K562 (cell line): ENCODE measurements around the gene ROR2. TPM values are rescaled to one million over a fixed set of nuclear protein-coding genes. Genes with fewer than 3 reads are reported as not detected.

Source experiments
- ATAC-seq: fragments of 200-7000 bp; cut with Tn5 transposase; 3 replicates; pipeline ENCODE4 v1.9.1; 2020; ENCODE audit warnings: moderate library complexity
- BruUV-seq: library from RNA; stranded (reverse); fragments of 400-500 nt; replicated peaks from 2 replicates; lab custom pipeline; 2021; lab: Mats Ljungman, UMichigan
- CTCF ChIA-PET: fragments of 300-600 bp; formaldehyde crosslinking; extraction: SDS; loops from one replicate; lab custom pipeline; 2021; ENCODE audit warnings: low intra/inter-chr PET ratio; lab: Yijun Ruan, JAX
- POLR2A ChIA-PET: fragments of 300-600, 350-650 bp; sonication (Branson Sonifier 250); formaldehyde crosslinking; extraction: SDS; loops from one replicate; lab custom pipeline; 2021; ENCODE audit warnings: antibody characterized with exemption, inconsistent platforms; lab: Yijun Ruan, JAX
- DNase-seq, 4 experiments: peaks; one replicate each; pipeline versions ENCODE4 v3.0.0 to v3.0.0-alpha.2; 2011 to 2018; ENCODE audit warnings: low spot score in 3 of 4, mixed read lengths in 3 of 4; ENCODE audit errors: extremely low read depth in 1 of 4
- FAIRE-seq: peaks from 2 replicates; lab custom pipeline; 2011; peaks lifted over from hg19 to GRCh38; lab: Jason Lieb, UNC
- H2AFZ ChIP-seq: 2 replicates; pipeline ENCODE4 v1.6.0; 2011; ENCODE audit warnings: low read depth, low read length, control low read depth, inconsistent platforms
- H3K27ac ChIP-seq: fragments of 200-600 bp; 3 replicates; pipeline ENCODE4 v1.8.0; 2011; ENCODE audit warnings: low read depth, mild to moderate bottlenecking, control low read depth, inconsistent platforms, low read length, moderate library complexity, mixed read lengths; ENCODE audit errors: extremely low read depth
- H3K27me3 ChIP-seq, 2 experiments: fragments of 300-600 bp in 1 of 2; 2 replicates in 1 of 2; 3 replicates in 1 of 2; pipeline versions ENCODE4 v1.6.0 to v1.8.0; 2011; ENCODE audit warnings: inconsistent platforms in 2 of 2, low read length in 2 of 2, mild to moderate bottlenecking in 1 of 2, mixed read lengths in 1 of 2, moderate library complexity in 1 of 2; ENCODE audit not compliant: control insufficient read depth in 2 of 2, insufficient read depth in 2 of 2
- H3K36me3 ChIP-seq: fragments of 300-600 bp; 3 replicates; pipeline ENCODE4 v1.8.0; 2011; ENCODE audit warnings: mild to moderate bottlenecking, low read length, inconsistent platforms; ENCODE audit not compliant: control insufficient read depth, insufficient read depth
- H3K4me1 ChIP-seq, 2 experiments: fragments of 200-600 bp in 1 of 2; replicated peaks in 1 of 2; 2 replicates in 1 of 2; 3 replicates in 1 of 2; pipeline versions ENCODE4 v1.5.1 to v1.8.0; 2011; ENCODE audit warnings: inconsistent platforms in 2 of 2, low read length in 2 of 2, mild to moderate bottlenecking in 1 of 2, mixed read lengths in 1 of 2, moderate library complexity in 1 of 2; ENCODE audit not compliant: control insufficient read depth in 2 of 2, insufficient read depth in 2 of 2
- H3K4me2 ChIP-seq: 2 replicates; pipeline ENCODE4 v1.6.1; 2011; ENCODE audit warnings: low read length, control low read depth, inconsistent platforms, mixed read lengths; ENCODE audit not compliant: insufficient read depth
- H3K4me3 ChIP-seq: fragments of 200-600 bp; sonication (generic), shearing (Covaris generic); 2 replicates; pipeline ENCODE4 v1.5.1; 2016; ENCODE audit warnings: control low read depth, inconsistent platforms
- H3K79me2 ChIP-seq: fragments of 200-600 bp; 3 replicates; pipeline ENCODE4 v1.8.0; 2011; ENCODE audit warnings: low read length, inconsistent platforms; ENCODE audit not compliant: control insufficient read depth, insufficient read depth
- H3K9ac ChIP-seq, 2 experiments: 2 replicates each; pipeline versions ENCODE4 v1.6.0 to v1.6.1; 2011; ENCODE audit warnings: low read depth in 2 of 2, low read length in 2 of 2, control low read depth in 1 of 2, inconsistent platforms in 1 of 2, mild to moderate bottlenecking in 1 of 2, mixed read lengths in 1 of 2; ENCODE audit not compliant: insufficient read depth in 1 of 2
- H3K9me1 ChIP-seq: one replicate; pipeline ENCODE4 v1.6.0; 2011; ENCODE audit warnings: inconsistent platforms, mild to moderate bottlenecking, low read length, moderate library complexity; ENCODE audit not compliant: control insufficient read depth, insufficient read depth
- H3K9me3 ChIP-seq: replicated peaks from 2 replicates; pipeline ENCODE4 v1.5.1; 2011; ENCODE audit warnings: low read depth, low read length, inconsistent platforms; ENCODE audit not compliant: control insufficient read depth, insufficient read depth
- H4K20me1 ChIP-seq: replicated peaks from 2 replicates; pipeline ENCODE4 v1.6.1; 2011; ENCODE audit warnings: low read length, inconsistent platforms, mixed read lengths; ENCODE audit not compliant: control insufficient read depth, insufficient read depth
- BCOR ChIP-seq: fragments of 450-650 bp; IDR thresholded peaks from 2 replicates; pipeline ENCODE4 v1.6.1; 2016
- COPS2 ChIP-seq: fragments of 450-650 bp; conservative IDR thresholded peaks from 2 replicates; pipeline ENCODE4 v1.6.1; 2016; ENCODE audit warnings: mild to moderate bottlenecking, moderate library complexity
- DMBX1 ChIP-seq: fragments of 250-450 bp; sonication (Bioruptor Pico); IDR thresholded peaks from 2 replicates; pipeline ENCODE4 v1.8.0; 2022; ENCODE audit warnings: inconsistent platforms, mild to moderate bottlenecking, moderate library complexity, borderline replicate concordance
- ELF4 ChIP-seq: fragments of 450-650 bp; formaldehyde crosslinking; IDR thresholded peaks from 2 replicates; pipeline ENCODE4 v1.4.0; 2022; ENCODE audit warnings: missing genetic modification characterization
- ETV1 ChIP-seq: fragments of 450-650 bp; conservative IDR thresholded peaks from 2 replicates; pipeline ENCODE4 v1.6.1; 2016; ENCODE audit warnings: missing genetic modification characterization, control low read depth, low read depth, missing compliant biosample characterization
- HDAC8 ChIP-seq: fragments of 450-650 bp; IDR thresholded peaks from 2 replicates; pipeline ENCODE4 v1.6.1; 2016; ENCODE audit warnings: mild to moderate bottlenecking, missing genetic modification characterization, moderate library complexity, missing compliant biosample characterization
- HMG20A ChIP-seq: fragments of 450-650 bp; formaldehyde crosslinking; conservative IDR thresholded peaks from 2 replicates; pipeline ENCODE4 v1.4.0; 2020; ENCODE audit warnings: mild to moderate bottlenecking, mixed read lengths
- IFI16 ChIP-seq: fragments of 250-450 bp; sonication (Bioruptor Pico); IDR thresholded peaks from 2 replicates; pipeline ENCODE4 v2.1.2; 2022; ENCODE audit warnings: mild to moderate bottlenecking, inconsistent platforms
- MAZ ChIP-seq, 2 experiments: fragments of 450-650 bp in 1 of 2; sonication (generic) in 1 of 2; formaldehyde crosslinking; IDR thresholded peaks in 1 of 2; conservative IDR thresholded peaks in 1 of 2; 2 replicates each; pipeline versions ENCODE4 v1.4.0 to v1.5.0; 2020; ENCODE audit warnings: mild to moderate bottlenecking in 1 of 2, missing genetic modification reagents in 1 of 2
- MBD1 ChIP-seq: fragments of 250-450 bp; sonication (Bioruptor Pico); IDR thresholded peaks from 2 replicates; pipeline ENCODE4 v1.8.0; 2022; ENCODE audit warnings: inconsistent platforms
- NFATC3 ChIP-seq: fragments of 450-650 bp; IDR thresholded peaks from 2 replicates; pipeline ENCODE4 v1.6.1; 2017; ENCODE audit warnings: mild to moderate bottlenecking
- PHB ChIP-seq: fragments of 250-450 bp; sonication (Bioruptor Pico); IDR thresholded peaks from 2 replicates; pipeline ENCODE4 v1.5.0; 2021
- RFX5 ChIP-seq: IDR thresholded peaks from 2 replicates; pipeline ENCODE4 v1.6.1; 2011; ENCODE audit warnings: low read depth, mild to moderate bottlenecking, improper control_type of control experiment, low read length
- ZBTB12 ChIP-seq: fragments of 250-450 bp; sonication (Bioruptor Pico); IDR thresholded peaks from 2 replicates; pipeline ENCODE4 v1.4.0; 2020
- ZBTB26 ChIP-seq: fragments of 450-650 bp; formaldehyde crosslinking; IDR thresholded peaks from 2 replicates; pipeline ENCODE4 v1.4.0; 2022; ENCODE audit warnings: missing genetic modification characterization
- ZC3H4 ChIP-seq: sonication (generic); formaldehyde crosslinking; IDR thresholded peaks from 2 replicates; pipeline ENCODE4 v1.9.0; 2021; ENCODE audit warnings: missing genetic modification reagents, borderline replicate concordance
- ZKSCAN3 ChIP-seq: fragments of 250-450 bp; sonication (Bioruptor Pico); IDR thresholded peaks from 2 replicates; pipeline ENCODE4 v1.4.0; 2020
- WGBS: fragments of 100-300 bp; shearing (Covaris generic); methylation state at CpG from one replicate; pipeline ENCODE4 v1.1.6; 2016; ENCODE audit warnings: low coverage, mixed read lengths; ENCODE audit not compliant: insufficient coverage; ENCODE audit errors: missing lambda C conversion rate; 5-methylcytosine and 5-hydroxymethylcytosine counted together
- in situ Hi-C: fragments of 300-500 bp; cut with MboI; formaldehyde crosslinking; loops from 4 replicates; pipeline ENCODE4 v1.15.0; 2018; ENCODE audit warnings: inconsistent platforms, mixed read lengths
- intact Hi-C: fragments of 100-400 bp; cut with micrococcal nuclease; formaldehyde crosslinking; loops from 2 replicates; pipeline ENCODE4 v1.14.2; 2022
- polyA plus RNA-seq, 8 experiments: library from polyadenylated mRNA; depleted of rRNA in 4 of 8; stranded (reverse) in 5 of 8; unstranded in 3 of 8; fragments of >200 nt; fragmentation: Nextera tagmentation in 2 of 8; fragmentation: Illumina TruSeq in 1 of 8; extraction: Ambion mirVana in 2 of 8; extraction: Trizol in 1 of 8; gene quantifications; 2 replicates each; pipeline versions ENCODE4 v1.2.1 to v1.2.3, GENCODE V29; 2011 to 2014; ENCODE audit warnings: inconsistent platforms in 1 of 8, missing spikeins in 1 of 8
- total RNA-seq, 7 experiments: library from RNA; depleted of rRNA in 6 of 7; stranded (reverse); fragments of >200 nt in 6 of 7; fragmentation: Illumina TruSeq in 2 of 7; extraction: Trizol in 2 of 7; gene quantifications; 2 replicates each; pipeline versions ENCODE4 v1.2.1 to v1.2.3, GENCODE V29; 2011 to 2021; ENCODE audit warnings: low replicate concordance in 1 of 7
- TF ChIP-seq, protein P1 (sequence below): fragments of 250-450 bp; sonication (Bioruptor Pico); IDR thresholded peaks from 2 replicates; pipeline ENCODE4 v1.4.0; 2020; ENCODE audit warnings: borderline replicate concordance
- TF ChIP-seq, protein P2 (sequence below): fragments of 450-650 bp; IDR thresholded peaks from 2 replicates; pipeline ENCODE4 v1.6.1; 2016; ENCODE audit warnings: low read depth, mild to moderate bottlenecking, moderate library complexity

Gene ROR2
- total and polyA plus RNA-seq, 9 of the 15 experiments (the other 6 are each of a cell fraction or from before 2014, with no cell fraction given), result 5.6 to 33.8 (median 15.3) TPM

DNA sequence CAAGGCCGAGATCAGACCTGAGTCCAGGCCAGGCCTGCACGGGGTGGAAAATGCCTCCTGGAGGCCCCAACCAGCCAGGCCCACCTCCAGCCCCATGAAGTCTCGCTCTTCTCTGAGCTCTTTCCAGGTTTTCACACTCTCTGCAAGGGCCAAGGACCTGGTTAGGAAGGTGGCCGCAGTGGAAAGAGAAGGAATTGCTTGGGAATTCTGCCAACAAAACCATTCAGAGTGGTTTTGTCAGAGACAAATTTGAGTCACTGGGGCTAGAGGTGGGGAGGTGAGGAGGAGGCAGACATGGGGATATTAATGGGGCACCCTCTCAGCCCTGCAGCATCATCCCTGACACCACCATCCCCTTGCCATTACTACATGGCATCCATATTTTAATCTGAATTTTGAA lies 261.0 kb downstream of the ROR2 start:
- BruUV-seq, result no TSS peak
- intact Hi-C loops (no loop called here), in situ Hi-C loops (no loop called here)
- no peak overlapping the region for H3K4me3 ChIP-seq
- H3K9me1 ChIP-seq, result no peaks in the 10 kb centered on the region
- no peaks in the 10 kb centered on the region for H3K4me1 ChIP-seq
- no peaks in the 10 kb centered on the region for H3K27me3 ChIP-seq
- DNase-seq, result no peak
- no peak for FAIRE-seq
- H3K27ac ChIP-seq, result no peak overlapping the region
- WGBS, result 19% methylated on average over 3 of the region's 4 CpGs
- TF ChIP-seq DMBX1 (CRISPR knock-in tag), result no peak
- TF ChIP-seq, protein P1, sequence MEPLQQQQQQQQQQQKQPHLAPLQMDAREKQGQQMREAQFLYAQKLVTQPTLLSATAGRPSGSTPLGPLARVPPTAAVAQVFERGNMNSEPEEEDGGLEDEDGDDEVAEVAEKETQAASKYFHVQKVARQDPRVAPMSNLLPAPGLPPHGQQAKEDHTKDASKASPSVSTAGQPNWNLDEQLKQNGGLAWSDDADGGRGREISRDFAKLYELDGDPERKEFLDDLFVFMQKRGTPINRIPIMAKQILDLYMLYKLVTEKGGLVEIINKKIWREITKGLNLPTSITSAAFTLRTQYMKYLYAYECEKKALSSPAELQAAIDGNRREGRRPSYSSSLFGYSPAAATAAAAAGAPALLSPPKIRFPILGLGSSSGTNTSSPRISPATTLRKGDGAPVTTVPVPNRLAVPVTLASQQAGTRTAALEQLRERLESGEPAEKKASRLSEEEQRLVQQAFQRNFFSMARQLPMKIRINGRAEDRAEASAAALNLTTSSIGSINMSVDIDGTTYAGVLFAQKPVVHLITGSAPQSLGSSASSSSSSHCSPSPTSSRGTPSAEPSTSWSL (CRISPR knock-in tag), result no peak
- TF ChIP-seq ZBTB12 (CRISPR knock-in tag), result no peak
- TF ChIP-seq NFATC3, result no peak
- TF ChIP-seq HMG20A (CRISPR knock-in tag), result no peak
- no peak for TF ChIP-seq ZC3H4
- no peak for TF ChIP-seq COPS2
- TF ChIP-seq ETV1 (tag), result no peak
- no peak for TF ChIP-seq RFX5
- TF ChIP-seq ZBTB26 (CRISPR knock-in tag), result no peak
- TF ChIP-seq MBD1, result no peak
- TF ChIP-seq, protein P2, sequence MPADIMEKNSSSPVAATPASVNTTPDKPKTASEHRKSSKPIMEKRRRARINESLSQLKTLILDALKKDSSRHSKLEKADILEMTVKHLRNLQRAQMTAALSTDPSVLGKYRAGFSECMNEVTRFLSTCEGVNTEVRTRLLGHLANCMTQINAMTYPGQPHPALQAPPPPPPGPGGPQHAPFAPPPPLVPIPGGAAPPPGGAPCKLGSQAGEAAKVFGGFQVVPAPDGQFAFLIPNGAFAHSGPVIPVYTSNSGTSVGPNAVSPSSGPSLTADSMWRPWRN, result no peak
- no peak for TF ChIP-seq PHB (CRISPR knock-in tag)
- no peak for TF ChIP-seq IFI16 (CRISPR knock-in tag)
- TF ChIP-seq BCOR, result no peak
- TF ChIP-seq MAZ (CRISPR knock-in tag; conservative IDR thresholded peaks at IDR 0.05 in 1 of 2, IDR thresholded peaks at IDR 0.05 in 1 of 2), result no peak
- TF ChIP-seq ZKSCAN3 (CRISPR knock-in tag), result no peak
- no peak for TF ChIP-seq HDAC8
- TF ChIP-seq ELF4 (CRISPR knock-in tag), result no peak
- H3K4me2 ChIP-seq, result no peak overlapping the region
- no peaks in the 10 kb centered on the region for H3K36me3 ChIP-seq
- ChIA-PET POLR2A (no interaction called here), CTCF (no interaction called here)
- no peak overlapping the region for H2AFZ ChIP-seq
- H4K20me1 ChIP-seq, result no peaks in the 10 kb centered on the region
- no peak for ATAC-seq
- H3K9ac ChIP-seq, result no peak overlapping the region
- H3K79me2 ChIP-seq, result no peaks in the 10 kb centered on the region
- no peaks in the 10 kb centered on the region for H3K9me3 ChIP-seq
